Suprapubic skin (tissue), 4 donors: ENCODE measurements around the gene ZNF385A. TPM values are rescaled to one million over a fixed set of nuclear protein-coding genes. Genes with fewer than 3 reads are reported as not detected.

Source experiments
- DNase-seq, 2 donors: peaks; one replicate each; pipeline ENCODE4 v3.0.0-alpha.2; 2019; ENCODE audit warnings: low spot score in 2 of 2
- H3K27ac ChIP-seq: fragments of 200-600 bp; sonication (generic); one replicate; pipeline ENCODE4 v1.5.1; 2019
- H3K27me3 ChIP-seq: fragments of 200-600 bp; sonication (generic); one replicate; pipeline ENCODE4 v1.5.1; 2019
- H3K36me3 ChIP-seq: fragments of 200-600 bp; sonication (generic); one replicate; pipeline ENCODE4 v1.5.1; 2019
- H3K4me1 ChIP-seq: fragments of 200-600 bp; sonication (generic); one replicate; pipeline ENCODE4 v1.5.1; 2019
- H3K4me3 ChIP-seq: fragments of 200-600 bp; sonication (generic); one replicate; pipeline ENCODE4 v1.5.1; 2019; ENCODE audit warnings: mild to moderate bottlenecking
- H3K9me3 ChIP-seq: fragments of 200-600 bp; sonication (generic); one replicate; pipeline ENCODE4 v1.5.1; 2019
- EP300 ChIP-seq: sonication (generic); formaldehyde crosslinking; IDR thresholded peaks from one replicate; pipeline ENCODE4 v1.6.1; 2017; ENCODE audit warnings: antibody characterized with exemption
- POLR2A ChIP-seq, 2 donors: fragments of 450-650 bp; IDR thresholded peaks; one replicate each; pipeline ENCODE4 v1.6.1; 2017; ENCODE audit warnings: antibody characterized with exemption in 2 of 2, mild to moderate bottlenecking in 2 of 2, moderate library complexity in 2 of 2
- POLR2AphosphoS5 ChIP-seq, 3 donors: sonication (generic); formaldehyde crosslinking; IDR thresholded peaks; one replicate each; pipeline ENCODE4 v1.6.1; 2017; ENCODE audit warnings: antibody characterized with exemption in 3 of 3
- WGBS: methylation state at CpG from one replicate; pipeline ENCODE4 v1.1.5; 2018; 5-methylcytosine and 5-hydroxymethylcytosine counted together
- total RNA-seq, 4 donors: library from RNA; depleted of rRNA; stranded (reverse); fragments of >200 nt; gene quantifications; one replicate each; pipeline ENCODE4 v1.1.0, GENCODE V29; 2016
- TF ChIP-seq, protein P1 (sequence below), 2 donors: fragments of 200-600 bp in 1 of 2; fragments of 450-650 bp in 1 of 2; sonication (generic) in 1 of 2; IDR thresholded peaks; one replicate each; pipeline ENCODE4 v1.5.1; 2016 to 2019; ENCODE audit warnings: antibody characterized with exemption in 2 of 2, mild to moderate bottlenecking in 1 of 2, moderate library complexity in 1 of 2

The ZNF385A gene, protein sequence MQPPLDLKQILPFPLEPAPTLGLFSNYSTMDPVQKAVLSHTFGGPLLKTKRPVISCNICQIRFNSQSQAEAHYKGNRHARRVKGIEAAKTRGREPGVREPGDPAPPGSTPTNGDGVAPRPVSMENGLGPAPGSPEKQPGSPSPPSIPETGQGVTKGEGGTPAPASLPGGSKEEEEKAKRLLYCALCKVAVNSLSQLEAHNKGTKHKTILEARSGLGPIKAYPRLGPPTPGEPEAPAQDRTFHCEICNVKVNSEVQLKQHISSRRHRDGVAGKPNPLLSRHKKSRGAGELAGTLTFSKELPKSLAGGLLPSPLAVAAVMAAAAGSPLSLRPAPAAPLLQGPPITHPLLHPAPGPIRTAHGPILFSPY
- total RNA-seq: 100 to 1,000 TPM in 3 of 4 donors, 10 to 100 TPM in 1; 99.5 to 134 (median 113) TPM

DNA sequence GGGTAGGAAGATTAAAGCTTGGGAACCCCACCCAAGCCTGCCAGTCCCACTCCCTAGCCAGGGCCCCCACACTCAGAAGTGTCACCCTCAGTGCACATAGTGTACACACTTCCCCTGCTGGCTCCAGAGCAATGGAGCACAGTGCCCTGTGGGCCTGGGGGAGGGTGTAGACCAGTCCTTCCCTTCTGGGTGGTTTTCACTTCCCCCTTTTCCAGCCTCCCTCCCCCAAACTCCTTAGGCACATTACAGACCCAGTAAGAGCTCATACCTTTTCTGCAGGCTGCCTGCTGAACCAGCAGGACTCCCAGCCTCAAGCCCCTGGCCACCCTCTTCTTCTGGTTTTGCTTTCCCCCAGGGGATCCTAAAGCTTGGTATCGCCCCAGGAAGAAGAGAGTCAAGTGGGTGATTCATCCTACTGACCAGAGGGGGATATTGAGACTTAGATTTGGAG lies at the start of gene ZNF385A:
TSS of gene ZNF385A (minus strand) at position 143 of the 451 bp plus-strand sequence. CDS start 219 bp downstream, outside the sequence.
- Histone ChIP-seq H3K4me3 (peak within 1 kb of the TSS; percentile 16), H3K4me1 (peaks cover 75% of the 10 kb centered on the region)

DNA sequence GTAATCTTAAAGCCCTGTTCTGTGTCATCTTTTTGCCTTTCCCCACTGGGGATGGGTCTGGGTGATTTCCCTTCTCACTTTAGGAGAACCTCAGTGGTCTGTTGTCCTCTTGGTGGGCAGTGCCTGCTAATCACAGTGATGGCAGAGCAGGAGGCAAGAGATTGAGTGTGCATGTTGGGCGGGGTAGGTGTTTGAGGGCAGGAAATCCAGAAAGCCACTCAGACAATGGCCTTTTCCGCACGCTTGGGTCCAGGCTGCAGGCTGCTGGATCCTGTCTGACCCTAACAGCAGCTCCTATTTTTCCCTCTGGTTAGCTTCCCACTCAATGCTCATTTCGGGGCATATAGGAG lies 48.3 kb upstream of the ZNF385A start:
- Histone ChIP-seq H3K4me1 (peaks cover 45% of the 10 kb centered on the region), H3K27ac (peak overlapping the region; percentile 60), H3K9me3 (no peaks in the 10 kb centered on the region), H3K36me3 (no peaks in the 10 kb centered on the region), H3K27me3 (no peaks in the 10 kb centered on the region), H3K4me3 (no peak overlapping the region)
- TF ChIP-seq POLR2AphosphoS5 (IDR thresholded peaks at IDR 0.05) (no peak), EP300 (no peak), POLR2A (IDR thresholded peaks at IDR 0.05) (no peak)
- TF ChIP-seq, protein P1, sequence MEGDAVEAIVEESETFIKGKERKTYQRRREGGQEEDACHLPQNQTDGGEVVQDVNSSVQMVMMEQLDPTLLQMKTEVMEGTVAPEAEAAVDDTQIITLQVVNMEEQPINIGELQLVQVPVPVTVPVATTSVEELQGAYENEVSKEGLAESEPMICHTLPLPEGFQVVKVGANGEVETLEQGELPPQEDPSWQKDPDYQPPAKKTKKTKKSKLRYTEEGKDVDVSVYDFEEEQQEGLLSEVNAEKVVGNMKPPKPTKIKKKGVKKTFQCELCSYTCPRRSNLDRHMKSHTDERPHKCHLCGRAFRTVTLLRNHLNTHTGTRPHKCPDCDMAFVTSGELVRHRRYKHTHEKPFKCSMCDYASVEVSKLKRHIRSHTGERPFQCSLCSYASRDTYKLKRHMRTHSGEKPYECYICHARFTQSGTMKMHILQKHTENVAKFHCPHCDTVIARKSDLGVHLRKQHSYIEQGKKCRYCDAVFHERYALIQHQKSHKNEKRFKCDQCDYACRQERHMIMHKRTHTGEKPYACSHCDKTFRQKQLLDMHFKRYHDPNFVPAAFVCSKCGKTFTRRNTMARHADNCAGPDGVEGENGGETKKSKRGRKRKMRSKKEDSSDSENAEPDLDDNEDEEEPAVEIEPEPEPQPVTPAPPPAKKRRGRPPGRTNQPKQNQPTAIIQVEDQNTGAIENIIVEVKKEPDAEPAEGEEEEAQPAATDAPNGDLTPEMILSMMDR (IDR thresholded peaks at IDR 0.05): no peak
- WGBS: 78% methylated on average over 4 of the region's 4 CpGs
- DNase-seq: no peak

More for the DNA sequence above, at the start of gene ZNF385A:
- no peak for DNase-seq
- TF ChIP-seq POLR2A (IDR thresholded peaks at IDR 0.05) (no peak), POLR2AphosphoS5 (IDR thresholded peaks at IDR 0.05) (no peak), EP300 (no peak)
- H3K9me3 ChIP-seq: no peaks in the 10 kb centered on the region
- no peaks in the 10 kb centered on the region for H3K27me3 ChIP-seq
- peak within 1 kb of the TSS; percentile 75 for H3K27ac ChIP-seq
- peaks cover 3% of the 10 kb centered on the region for H3K36me3 ChIP-seq
- WGBS: 83% methylated on average over 1 of the region's 1 CpG

DNA sequence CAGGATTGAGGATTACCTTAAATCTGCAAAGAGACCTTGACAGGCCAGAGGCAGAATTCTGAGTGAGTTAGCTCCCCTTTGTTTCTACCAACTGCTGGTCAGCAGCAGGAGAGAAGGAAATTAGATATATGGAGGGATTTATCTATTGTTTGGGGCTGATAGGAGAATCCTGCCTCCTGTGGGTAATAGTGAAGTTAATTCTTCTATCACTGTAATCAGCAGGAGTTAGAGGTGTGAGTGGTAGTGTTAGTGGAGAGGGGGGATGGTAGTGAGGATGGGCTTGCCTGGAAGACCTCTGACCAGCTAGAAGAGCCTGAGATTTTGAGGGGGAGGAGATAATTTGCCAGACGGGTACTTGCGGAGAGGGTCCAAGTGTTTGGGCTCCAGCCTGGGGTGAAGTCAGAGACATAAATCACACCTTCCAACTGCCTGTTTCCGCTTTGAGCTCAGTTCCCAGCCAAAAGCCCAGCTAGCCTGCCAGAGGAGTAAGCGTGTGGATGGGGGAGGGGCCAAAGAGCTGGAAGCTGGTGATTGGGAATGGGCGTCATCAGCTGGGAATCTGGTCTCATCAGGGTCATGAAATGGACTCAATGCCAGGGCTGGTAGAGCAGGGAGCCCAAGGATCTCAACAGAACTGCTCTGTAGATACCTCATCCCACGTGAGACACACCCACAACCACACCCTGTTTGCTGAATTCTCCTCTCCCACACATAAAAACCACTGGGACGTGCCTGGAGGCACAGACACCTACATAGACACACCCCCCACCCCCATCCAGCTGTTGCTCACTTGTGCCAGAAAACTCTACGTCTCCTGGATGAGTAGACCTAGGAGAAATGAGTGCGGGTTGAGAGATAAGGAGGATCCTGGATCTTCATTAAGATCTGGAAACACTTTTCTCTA lies 47.6 kb upstream of the ZNF385A start:
- peaks cover 50% of the 10 kb centered on the region for H3K4me1 ChIP-seq
- 13% methylated on average over 9 of the region's 9 CpGs for WGBS
- peak; percentile 86 to 87 for DNase-seq

DNA sequence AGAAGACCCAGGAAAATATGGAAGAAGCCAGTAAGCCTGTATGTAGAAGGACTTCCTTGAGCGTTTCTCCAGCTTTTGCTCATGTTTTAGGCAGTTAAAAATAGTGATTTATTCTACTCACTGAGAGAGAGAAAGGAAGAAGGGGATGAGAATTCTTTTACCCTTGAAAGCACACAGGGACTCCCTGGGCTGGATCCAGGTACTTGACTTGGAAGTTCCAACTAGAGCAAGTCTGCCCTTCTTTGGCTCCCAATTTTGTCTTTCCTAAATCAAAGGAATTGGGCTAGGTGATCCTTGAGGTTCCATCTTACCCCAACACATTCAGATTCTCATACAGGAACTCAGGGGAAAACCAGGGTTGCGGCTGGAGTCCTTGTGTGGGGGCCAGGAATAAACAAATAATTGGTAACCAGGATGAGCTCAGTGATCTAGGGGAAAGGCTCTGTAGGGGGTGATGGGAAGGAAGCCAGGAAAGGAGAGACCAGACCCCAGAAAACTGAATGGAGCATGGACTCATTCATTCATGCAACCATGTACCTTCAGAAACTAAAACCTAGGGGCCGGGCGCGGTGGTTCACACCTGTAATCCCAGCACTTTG lies 46.0 kb upstream of the ZNF385A start:
- WGBS: 92% methylated on average over 5 of the region's 5 CpGs
- no peaks in the 10 kb centered on the region for H3K9me3 ChIP-seq
- no peak for TF ChIP-seq POLR2A (IDR thresholded peaks at IDR 0.05)
- TF ChIP-seq EP300: no peak
- TF ChIP-seq POLR2AphosphoS5 (IDR thresholded peaks at IDR 0.05): no peak
- TF ChIP-seq, protein P1 (IDR thresholded peaks at IDR 0.05): no peak
- peaks cover 60% of the 10 kb centered on the region for H3K4me1 ChIP-seq
- H3K4me3 ChIP-seq: no peak overlapping the region
- no peaks in the 10 kb centered on the region for H3K27me3 ChIP-seq
- DNase-seq: no peak
- no peaks in the 10 kb centered on the region for H3K36me3 ChIP-seq
- no peak overlapping the region for H3K27ac ChIP-seq

More for the DNA sequence above, 47.6 kb upstream of the ZNF385A start:
- Histone ChIP-seq H3K27me3 (no peaks in the 10 kb centered on the region), H3K4me3 (no peak overlapping the region), H3K36me3 (no peaks in the 10 kb centered on the region), H3K27ac (peak overlapping the region; percentile 60), H3K9me3 (no peaks in the 10 kb centered on the region)
- TF ChIP-seq, protein P1 (IDR thresholded peaks at IDR 0.05): no peak
- TF ChIP-seq POLR2A (IDR thresholded peaks at IDR 0.05): no peak
- TF ChIP-seq POLR2AphosphoS5 (IDR thresholded peaks at IDR 0.05): peak in 1 of 3 donors; percentile 37
- TF ChIP-seq EP300: no peak

DNA sequence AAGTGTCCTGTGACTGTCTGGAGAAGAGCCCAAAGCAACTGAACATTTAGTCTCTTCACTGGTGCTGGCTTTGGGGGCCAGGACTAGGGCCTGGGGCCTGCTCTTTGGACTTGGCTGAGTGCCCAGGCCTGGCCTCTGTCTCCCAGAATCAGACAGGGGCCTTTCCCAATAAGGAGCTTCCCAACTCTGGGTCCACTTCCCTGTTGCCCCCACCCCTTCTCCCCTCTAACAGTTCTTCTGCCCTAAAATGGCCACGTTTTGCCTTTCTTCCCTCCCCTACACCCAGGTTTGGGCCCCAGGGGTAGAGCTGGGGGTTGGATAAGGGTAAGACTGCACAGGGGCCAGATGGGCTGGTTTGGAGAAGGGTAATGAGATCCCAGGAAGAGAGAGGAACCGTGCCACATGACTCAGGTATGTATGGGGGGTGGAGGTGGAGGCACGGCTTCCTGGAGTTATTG lies 44.5 kb upstream of the ZNF385A start:
- 69% methylated on average over 3 of the region's 3 CpGs for WGBS
- Histone ChIP-seq H3K27me3 (no peaks in the 10 kb centered on the region), H3K4me1 (peaks cover 70% of the 10 kb centered on the region), H3K27ac (peak overlapping the region; percentile 31), H3K9me3 (no peaks in the 10 kb centered on the region), H3K36me3 (no peaks in the 10 kb centered on the region), H3K4me3 (no peak overlapping the region)
- no peak for DNase-seq
- TF ChIP-seq POLR2A (IDR thresholded peaks at IDR 0.05) (no peak), POLR2AphosphoS5 (IDR thresholded peaks at IDR 0.05) (no peak), EP300 (no peak)
- TF ChIP-seq, protein P1 (IDR thresholded peaks at IDR 0.05): no peak
